Suprapubic skin (tissue), 4 donors: Measurements from ENCODE around the gene PLK5. TPM values are rescaled to one million over a fixed set of nuclear protein-coding genes. Genes with fewer than 3 reads are reported as not detected.
"Not testable (repeated sequence)": the region's sequence is repeated elsewhere in the genome, so short reads cannot be mapped to it uniquely, and the experiment has no call there.

Experiments
- DNase-seq, 2 donors: peaks; one replicate each; pipeline ENCODE4 v3.0.0-alpha.2; 2019; ENCODE audit warnings: low spot score in 2 of 2
- H3K27ac ChIP-seq: fragments of 200-600 bp; sonication (generic); one replicate; pipeline ENCODE4 v1.5.1; 2019
- H3K27me3 ChIP-seq: fragments of 200-600 bp; sonication (generic); one replicate; pipeline ENCODE4 v1.5.1; 2019
- H3K36me3 ChIP-seq: fragments of 200-600 bp; sonication (generic); one replicate; pipeline ENCODE4 v1.5.1; 2019
- H3K4me1 ChIP-seq: fragments of 200-600 bp; sonication (generic); one replicate; pipeline ENCODE4 v1.5.1; 2019
- H3K4me3 ChIP-seq: fragments of 200-600 bp; sonication (generic); one replicate; pipeline ENCODE4 v1.5.1; 2019; ENCODE audit warnings: mild to moderate bottlenecking
- H3K9me3 ChIP-seq: fragments of 200-600 bp; sonication (generic); one replicate; pipeline ENCODE4 v1.5.1; 2019
- CTCF ChIP-seq, 2 donors: fragments of 200-600 bp in 1 of 2; fragments of 450-650 bp in 1 of 2; sonication (generic) in 1 of 2; IDR thresholded peaks; one replicate each; pipeline ENCODE4 v1.5.1; 2016 to 2019; ENCODE audit warnings: antibody characterized with exemption in 2 of 2, mild to moderate bottlenecking in 1 of 2, moderate library complexity in 1 of 2
- EP300 ChIP-seq: sonication (generic); formaldehyde crosslinking; IDR thresholded peaks from one replicate; pipeline ENCODE4 v1.6.1; 2017; ENCODE audit warnings: antibody characterized with exemption
- POLR2A ChIP-seq, 2 donors: fragments of 450-650 bp; IDR thresholded peaks; one replicate each; pipeline ENCODE4 v1.6.1; 2017; ENCODE audit warnings: antibody characterized with exemption in 2 of 2, mild to moderate bottlenecking in 2 of 2, moderate library complexity in 2 of 2
- POLR2AphosphoS5 ChIP-seq, 3 donors: sonication (generic); formaldehyde crosslinking; IDR thresholded peaks; one replicate each; pipeline ENCODE4 v1.6.1; 2017; ENCODE audit warnings: antibody characterized with exemption in 3 of 3
- whole genome bisulfite sequencing: methylation state at CpG from one replicate; pipeline ENCODE4 v1.1.5; 2018; 5-methylcytosine and 5-hydroxymethylcytosine counted together
- total RNA-seq, 4 donors: library from RNA; depleted of rRNA; stranded (reverse); fragments of >200 nt; gene quantifications; one replicate each; pipeline ENCODE4 v1.1.0, GENCODE V29; 2016

The PLK5 gene
- total RNA-seq, 4 donors from 2014 or later, result 0.23 to 1.2 TPM; not detected in 2

DNA sequence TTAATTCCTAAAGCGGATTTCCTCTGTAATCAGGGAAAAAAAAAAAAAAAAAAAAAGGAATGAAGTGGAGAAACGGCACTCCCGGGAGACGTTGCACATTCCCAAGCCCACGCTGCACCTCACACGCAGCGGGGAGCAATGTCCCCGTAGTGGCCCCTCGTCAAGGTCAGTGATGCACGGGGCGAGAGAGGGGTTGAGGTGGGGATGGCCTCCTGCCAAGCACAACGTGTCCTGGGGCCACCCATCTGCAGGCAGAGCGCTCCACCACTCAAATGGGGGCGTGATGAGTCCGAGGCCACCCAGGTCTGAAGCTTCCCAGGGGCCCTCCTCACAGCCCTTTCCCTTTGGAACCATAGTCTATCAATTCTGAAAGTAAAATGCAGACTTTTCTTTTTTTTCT lies 15.1 kb downstream of the PLK5 start:
- Histone ChIP-seq H3K36me3 (no peaks in the 10 kb centered on the region), H3K27me3 (peaks cover 31% of the 10 kb centered on the region), H3K4me1 (peaks cover 6% of the 10 kb centered on the region), H3K9me3 (no peaks in the 10 kb centered on the region), H3K27ac (no peak overlapping the region), H3K4me3 (no peak overlapping the region)
- TF ChIP-seq EP300 (no peak), POLR2A (IDR thresholded peaks at IDR 0.05) (no peak), POLR2AphosphoS5 (IDR thresholded peaks at IDR 0.05) (no peak), CTCF (IDR thresholded peaks at IDR 0.05) (no peak)
- no peak for DNase-seq
- WGBS, result 25% methylated on average over 15 of the region's 15 CpGs

GRCh38 chr19:1539749-1540148 lies 15.9 kb downstream of the PLK5 start:
- H3K36me3 ChIP-seq, DNase-seq, H3K4me3 ChIP-seq, H3K27ac ChIP-seq, H3K4me1 ChIP-seq, H3K9me3 ChIP-seq: not testable (repeated sequence)
- H3K27me3 ChIP-seq, result peaks cover 30% of the 10 kb centered on the region
- WGBS, result 92% methylated on average over 11 of the region's 11 CpGs

DNA sequence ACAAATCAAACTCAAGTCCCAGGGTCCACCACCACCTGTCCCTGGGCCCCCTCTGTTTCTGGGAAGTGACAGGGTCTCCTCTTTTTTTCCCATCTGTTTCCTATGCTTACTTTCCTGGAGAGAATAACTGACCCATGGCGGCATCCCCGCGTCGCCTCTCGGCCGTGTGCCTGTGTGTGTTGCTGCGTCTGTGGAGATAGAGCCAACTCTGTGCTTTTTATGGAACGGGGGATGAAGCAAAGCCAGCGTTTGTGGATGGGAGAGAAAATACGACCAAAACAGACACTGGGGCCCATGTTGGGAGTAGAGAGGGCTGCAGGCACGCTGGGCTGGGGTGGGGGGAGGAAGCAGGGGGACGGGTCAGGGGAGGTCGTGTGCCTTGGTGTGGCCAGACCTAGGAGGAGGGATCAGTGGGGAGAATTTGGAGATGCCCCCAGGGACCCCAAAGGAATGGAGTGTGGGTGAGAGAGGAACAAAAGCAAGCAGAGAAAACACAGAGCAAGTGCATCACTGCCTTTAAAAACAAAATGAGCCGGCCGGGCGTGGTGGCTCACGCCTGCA lies 16.6 kb downstream of the PLK5 start:
- no peaks in the 10 kb centered on the region for H3K36me3 ChIP-seq
- no peak for DNase-seq
- no peaks in the 10 kb centered on the region for H3K9me3 ChIP-seq
- TF ChIP-seq POLR2A (IDR thresholded peaks at IDR 0.05), result no peak
- TF ChIP-seq POLR2AphosphoS5 (IDR thresholded peaks at IDR 0.05), result no peak
- TF ChIP-seq EP300, result no peak
- no peak for TF ChIP-seq CTCF (IDR thresholded peaks at IDR 0.05)
- no peak overlapping the region for H3K27ac ChIP-seq
- no peak overlapping the region for H3K4me3 ChIP-seq
- H3K27me3 ChIP-seq, result peaks cover 25% of the 10 kb centered on the region
- H3K4me1 ChIP-seq, result peaks cover 6% of the 10 kb centered on the region
- whole genome bisulfite sequencing, result 32% methylated on average over 17 of the region's 17 CpGs

DNA sequence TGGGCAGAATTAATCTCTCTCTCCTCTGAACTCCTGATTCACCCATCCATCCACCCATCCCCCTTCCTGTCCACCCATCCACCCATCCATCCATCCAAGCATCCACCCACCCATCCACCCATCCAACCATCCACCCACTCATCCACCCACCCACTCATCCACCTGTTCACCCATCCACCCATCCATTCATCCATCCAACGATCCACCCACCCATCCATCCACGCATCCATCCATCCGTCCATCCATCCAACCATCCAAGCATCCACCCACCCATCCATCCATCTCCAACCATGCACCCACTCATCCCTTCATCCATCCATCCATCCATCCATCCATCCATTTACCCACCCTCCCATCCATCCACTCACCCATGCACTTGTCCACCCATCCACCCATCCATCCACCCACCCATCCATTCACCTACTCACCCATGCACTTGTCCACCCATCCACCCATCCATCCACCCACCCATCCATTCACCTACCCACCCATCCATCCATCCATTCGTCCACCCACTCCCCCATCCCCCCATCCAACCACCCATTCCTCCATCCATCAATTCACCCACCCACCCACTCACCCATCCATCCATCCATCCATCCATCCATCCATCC lies 25.6 kb downstream of the PLK5 start:
- 80% methylated on average over 4 of the region's 4 CpGs for WGBS
- no peaks in the 10 kb centered on the region for H3K36me3 ChIP-seq
- peaks cover 3% of the 10 kb centered on the region for H3K27me3 ChIP-seq
- H3K4me1 ChIP-seq, result peaks cover 5% of the 10 kb centered on the region
- no peak overlapping the region for H3K27ac ChIP-seq
- no peak for TF ChIP-seq CTCF (IDR thresholded peaks at IDR 0.05)
- TF ChIP-seq EP300, result no peak
- no peak for TF ChIP-seq POLR2AphosphoS5 (IDR thresholded peaks at IDR 0.05)
- TF ChIP-seq POLR2A (IDR thresholded peaks at IDR 0.05), result no peak
- no peak for DNase-seq
- no peak overlapping the region for H3K4me3 ChIP-seq
- H3K9me3 ChIP-seq, result no peaks in the 10 kb centered on the region

- H3K27me3 ChIP-seq, result no peaks in the 10 kb centered on the region
- H3K4me3 ChIP-seq, result no peak overlapping the region
- H3K36me3 ChIP-seq, result peaks cover 15% of the 10 kb centered on the region
- no peak for TF ChIP-seq CTCF (IDR thresholded peaks at IDR 0.05)
- TF ChIP-seq EP300, result no peak
- TF ChIP-seq POLR2AphosphoS5 (IDR thresholded peaks at IDR 0.05), result no peak
- no peak for TF ChIP-seq POLR2A (IDR thresholded peaks at IDR 0.05)
- 75% methylated on average over 17 of the region's 17 CpGs for WGBS
- peaks cover under 1% of the 10 kb centered on the region for H3K4me1 ChIP-seq
- H3K9me3 ChIP-seq, result no peaks in the 10 kb centered on the region
- no peak for DNase-seq
- no peak overlapping the region for H3K27ac ChIP-seq
These were observed 27.5 kb downstream of the PLK5 start for GRCh38 chr19:1551068-1552040.
